HUES64 (cell line): ENCODE data around the gene SUPT5H.
A peak's percentile ranks its signal among the peaks of the same experiment; 100 is the strongest.

Experiments used
- H3K27ac ChIP-seq: 2 replicates; pipeline ENCODE4 v1.7.0; 2013; ENCODE audit warnings: low read depth, low read length, inconsistent platforms
- H3K27me3 ChIP-seq: 2 replicates; pipeline ENCODE4 v1.6.1; 2013; ENCODE audit warnings: mild to moderate bottlenecking, low read length; ENCODE audit not compliant: insufficient read depth
- H3K36me3 ChIP-seq: 2 replicates; pipeline ENCODE4 v1.6.1; 2013; ENCODE audit warnings: mild to moderate bottlenecking, low read length; ENCODE audit not compliant: insufficient read depth
- H3K4me1 ChIP-seq: 2 replicates; pipeline ENCODE4 v1.6.1; 2013; ENCODE audit warnings: mild to moderate bottlenecking, low read length, moderate library complexity; ENCODE audit not compliant: insufficient read depth
- H3K4me3 ChIP-seq: 2 replicates; pipeline ENCODE4 v1.5.1; 2013; ENCODE audit warnings: mild to moderate bottlenecking, low read length, moderate library complexity
- H3K9ac ChIP-seq: 2 replicates; pipeline ENCODE4 v1.6.1; 2013; ENCODE audit warnings: mild to moderate bottlenecking, low read depth, low read length
- H3K9me3 ChIP-seq: 2 replicates; pipeline ENCODE4 v1.6.1; 2013; ENCODE audit warnings: low read depth, low read length; ENCODE audit not compliant: insufficient read depth
- WGBS: fragments of 150-250, 120-280 bp; methylation state at CpG from one replicate; pipeline ENCODE4 v1.1.7; 2013; ENCODE audit warnings: missing lambda C conversion rate; 5-methylcytosine and 5-hydroxymethylcytosine counted together

The SUPT5H gene

DNA sequence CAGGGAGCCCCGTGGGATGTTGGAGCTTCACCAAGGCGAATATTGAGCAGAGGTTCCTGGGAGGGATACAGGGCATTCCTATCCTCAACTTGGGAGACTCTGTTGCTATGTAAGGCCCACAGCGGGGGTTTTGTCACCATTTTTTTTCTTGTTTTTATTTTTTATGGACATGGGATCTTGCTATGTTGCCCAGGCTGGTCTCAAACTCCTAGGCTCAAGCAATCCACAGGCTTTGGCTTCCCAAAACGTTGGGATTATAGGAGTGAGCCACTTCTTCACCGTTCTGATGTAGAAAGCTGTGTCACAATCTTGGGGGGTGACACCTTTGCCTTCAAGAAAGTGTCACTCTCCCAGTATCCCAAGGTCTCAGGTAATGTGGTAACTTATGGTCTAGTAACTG is 56.0 kb downstream of the SUPT5H start:
- peaks cover 2% of the 10 kb centered on the region; the same call in 1 of the 2 replicates for H3K9me3 ChIP-seq
- H3K4me3 ChIP-seq = no peak overlapping the region
- WGBS = 72% methylated on average over 5 of the region's 5 CpGs
- H3K4me1 ChIP-seq = 0 out of 2 replicates have a peak, but pooled peaks cover 4% of the 10 kb centered on the region
- no peak overlapping the region for H3K9ac ChIP-seq
- H3K27ac ChIP-seq = no peak overlapping the region
- no peaks in the 10 kb centered on the region for H3K36me3 ChIP-seq
- peaks cover 91% of the 10 kb centered on the region for H3K27me3 ChIP-seq

DNA sequence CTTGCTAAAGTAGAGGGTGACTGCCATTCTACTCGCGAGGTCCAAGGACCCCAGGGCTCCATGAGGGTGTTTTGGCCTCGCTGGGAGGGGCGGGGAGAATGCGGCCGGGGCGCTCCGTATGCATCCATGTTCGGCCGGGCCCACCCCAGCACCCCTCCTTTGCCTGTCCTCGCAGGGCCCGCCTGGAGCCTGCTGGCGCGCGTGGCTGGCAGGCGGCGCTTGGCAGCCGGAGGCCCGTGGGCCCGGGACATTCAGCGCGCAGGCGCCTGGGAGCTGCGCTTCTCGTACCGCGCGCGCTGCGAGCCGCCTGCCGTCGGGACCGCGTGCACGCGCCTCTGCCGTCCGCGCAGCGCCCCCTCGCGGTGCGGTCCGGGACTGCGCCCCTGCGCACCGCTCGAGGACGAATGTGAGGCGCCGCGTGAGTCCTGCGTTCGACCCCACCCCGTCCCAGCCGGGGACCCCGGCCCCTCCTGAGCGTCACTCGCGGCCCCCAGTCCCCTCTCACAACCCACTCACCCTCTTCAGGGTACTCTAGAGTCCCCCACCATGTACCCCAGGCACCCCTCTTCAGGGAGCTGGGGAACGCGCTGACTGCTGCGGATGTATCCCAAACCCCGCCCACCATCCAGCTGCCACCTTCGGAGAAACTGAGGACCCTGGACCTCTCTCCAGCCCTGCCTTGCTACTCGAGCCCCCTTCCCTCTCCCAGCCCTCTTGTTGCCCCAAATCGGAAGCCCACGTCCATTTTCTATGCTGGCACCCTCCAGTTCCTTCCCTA is 57.4 kb downstream of the SUPT5H start:
- peaks cover 5% of the 10 kb centered on the region; the same call in 1 of the 2 replicates for H3K9me3 ChIP-seq
- H3K4me1 ChIP-seq = no peaks in the 10 kb centered on the region
- no peak overlapping the region for H3K9ac ChIP-seq
- H3K27ac ChIP-seq = no peak overlapping the region
- no peaks in the 10 kb centered on the region for H3K36me3 ChIP-seq
- WGBS = 18% methylated on average over 69 of the region's 69 CpGs
- H3K4me3 ChIP-seq = no peak overlapping the region
- peaks cover 97% of the 10 kb centered on the region for H3K27me3 ChIP-seq

DNA sequence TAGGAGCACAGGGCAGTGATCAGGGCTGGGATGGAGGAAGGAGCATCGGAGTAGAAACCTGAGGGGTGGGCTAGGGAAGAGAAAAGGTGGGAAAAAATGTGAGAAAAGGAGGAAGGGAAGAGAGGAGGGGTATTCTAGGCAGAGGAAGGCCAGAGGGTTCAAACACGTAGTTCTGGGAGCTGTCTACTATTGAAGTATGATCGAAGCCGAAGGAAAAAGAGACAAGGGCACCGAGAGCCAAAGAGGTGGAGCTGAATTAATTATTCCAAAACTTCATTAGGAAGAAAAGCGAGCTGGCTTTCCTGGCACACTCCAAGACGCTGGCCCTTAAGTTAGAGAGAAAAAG is 61.2 kb downstream of the SUPT5H start:
- Histone ChIP-seq H3K27ac (no peak overlapping the region), H3K27me3 (peaks cover 77% of the 10 kb centered on the region), H3K9me3 (peaks cover 5% of the 10 kb centered on the region; the same call in 1 of the 2 replicates), H3K4me3 (peak overlapping the region; percentile 52; the same call in 1 of the 2 replicates), H3K4me1 (no peaks in the 10 kb centered on the region), H3K9ac (no peak overlapping the region), H3K36me3 (no peaks in the 10 kb centered on the region)
- WGBS = 64% methylated on average over 7 of the region's 7 CpGs

DNA sequence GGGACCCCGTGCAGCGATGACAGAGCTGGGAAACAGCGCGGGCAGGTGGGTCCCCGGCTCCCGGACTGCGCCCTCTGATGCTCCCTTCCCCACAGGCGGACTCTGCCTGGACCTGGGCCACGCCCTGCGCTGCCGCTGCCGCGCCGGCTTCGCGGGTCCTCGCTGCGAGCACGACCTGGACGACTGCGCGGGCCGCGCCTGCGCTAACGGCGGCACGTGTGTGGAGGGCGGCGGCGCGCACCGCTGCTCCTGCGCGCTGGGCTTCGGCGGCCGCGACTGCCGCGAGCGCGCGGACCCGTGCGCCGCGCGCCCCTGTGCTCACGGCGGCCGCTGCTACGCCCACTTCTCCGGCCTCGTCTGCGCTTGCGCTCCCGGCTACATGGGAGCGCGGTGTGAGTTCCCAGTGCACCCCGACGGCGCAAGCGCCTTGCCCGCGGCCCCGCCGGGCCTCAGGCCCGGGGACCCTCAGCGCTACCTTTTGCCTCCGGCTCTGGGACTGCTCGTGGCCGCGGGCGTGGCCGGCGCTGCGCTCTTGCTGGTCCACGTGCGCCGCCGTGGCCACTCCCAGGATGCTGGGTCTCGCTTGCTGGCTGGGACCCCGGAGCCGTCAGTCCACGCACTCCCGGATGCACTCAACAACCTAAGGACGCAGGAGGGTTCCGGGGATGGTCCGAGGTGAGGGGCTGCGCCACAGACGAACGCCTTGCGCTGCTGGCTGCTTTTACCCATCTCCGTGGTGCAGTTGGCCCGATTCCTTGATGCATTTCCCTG is 61.7 kb downstream of the SUPT5H start:
- Histone ChIP-seq H3K4me3 (peak overlapping the region; percentile 52), H3K27me3 (peaks cover 72% of the 10 kb centered on the region), H3K4me1 (no peaks in the 10 kb centered on the region), H3K9me3 (peaks cover 5% of the 10 kb centered on the region; the same call in 1 of the 2 replicates), H3K36me3 (no peaks in the 10 kb centered on the region), H3K9ac (peak overlapping the region; percentile 27; the same call in 1 of the 2 replicates), H3K27ac (no peak overlapping the region)
- WGBS = 3% methylated on average over 96 of the region's 96 CpGs

DNA sequence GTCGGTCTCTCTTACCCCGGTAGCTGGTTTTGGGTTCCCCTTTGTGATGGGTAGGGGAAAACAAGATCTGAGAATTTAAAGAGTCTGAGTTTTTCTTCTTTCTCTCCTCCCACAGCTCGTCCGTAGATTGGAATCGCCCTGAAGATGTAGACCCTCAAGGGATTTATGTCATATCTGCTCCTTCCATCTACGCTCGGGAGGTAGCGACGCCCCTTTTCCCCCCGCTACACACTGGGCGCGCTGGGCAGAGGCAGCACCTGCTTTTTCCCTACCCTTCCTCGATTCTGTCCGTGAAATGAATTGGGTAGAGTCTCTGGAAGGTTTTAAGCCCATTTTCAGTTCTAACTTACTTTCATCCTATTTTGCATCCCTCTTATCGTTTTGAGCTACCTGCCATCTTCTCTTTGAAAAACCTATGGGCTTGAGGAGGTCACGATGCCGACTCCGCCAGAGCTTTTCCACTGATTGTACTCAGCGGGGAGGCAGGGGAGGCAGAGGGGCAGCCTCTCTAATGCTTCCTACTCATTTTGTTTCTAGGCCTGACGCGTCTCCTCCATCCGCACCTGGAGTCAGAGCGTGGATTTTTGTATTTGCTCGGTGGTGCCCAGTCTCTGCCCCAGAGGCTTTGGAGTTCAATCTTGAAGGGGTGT is 62.5 kb downstream of the SUPT5H start:
- H3K27ac ChIP-seq = no peak overlapping the region
- 24% methylated on average over 24 of the region's 24 CpGs for WGBS
- peak overlapping the region; percentile 27; the same call in 1 of the 2 replicates for H3K9ac ChIP-seq

DNA sequence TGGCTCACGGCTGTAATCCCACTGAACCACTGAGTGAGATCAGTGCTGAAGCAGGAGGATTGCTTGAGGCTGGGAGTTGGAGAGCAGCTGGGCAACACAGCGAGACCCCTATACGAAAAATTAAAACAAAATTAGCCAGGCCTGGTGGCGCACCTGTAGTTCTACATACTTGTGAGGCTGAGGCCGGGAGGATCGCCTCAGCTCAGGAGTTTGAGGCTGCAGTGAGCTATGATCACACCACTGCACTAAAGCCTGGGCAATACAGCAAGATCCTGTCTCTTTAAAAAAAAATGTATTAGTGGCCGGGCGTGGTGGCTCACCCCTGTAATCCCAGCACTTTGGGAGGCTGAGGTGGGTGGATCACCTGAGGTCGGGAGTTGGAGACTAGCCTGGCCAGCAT is 63.2 kb downstream of the SUPT5H start:
- Histone ChIP-seq H3K27me3 (peaks cover 59% of the 10 kb centered on the region), H3K4me3 (no peak overlapping the region), H3K27ac (no peak overlapping the region)

More for the DNA sequence above, 62.5 kb downstream of the SUPT5H start:
- Histone ChIP-seq H3K36me3 (no peaks in the 10 kb centered on the region), H3K9me3 (peaks cover 5% of the 10 kb centered on the region; the same call in 1 of the 2 replicates), H3K4me1 (no peaks in the 10 kb centered on the region), H3K4me3 (peak overlapping the region; percentile 52), H3K27me3 (peaks cover 66% of the 10 kb centered on the region)

DNA sequence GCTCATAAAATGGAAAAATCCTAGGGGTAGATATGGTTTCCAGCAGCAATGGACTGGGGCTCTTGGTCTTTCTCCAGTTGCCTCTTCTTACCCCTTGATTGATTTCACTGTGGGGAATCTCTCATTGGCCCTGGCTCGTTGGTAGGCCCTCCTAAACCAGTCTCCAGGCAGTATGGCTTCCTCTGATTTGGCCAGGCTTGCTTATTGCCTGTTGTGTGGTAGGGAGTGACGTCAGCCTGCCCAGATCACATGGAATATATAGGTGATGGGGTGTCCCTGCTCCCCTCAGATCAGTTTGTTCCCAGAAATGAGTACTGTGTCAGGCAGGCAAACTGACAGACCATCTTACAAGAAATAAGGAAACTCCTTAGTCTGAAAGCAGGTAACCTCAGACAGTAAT is 63.9 kb downstream of the SUPT5H start:
- no peaks in the 10 kb centered on the region for H3K4me1 ChIP-seq
- H3K9ac ChIP-seq = no peak overlapping the region
- peaks cover 59% of the 10 kb centered on the region for H3K27me3 ChIP-seq
- no peak overlapping the region for H3K4me3 ChIP-seq
- H3K36me3 ChIP-seq = no peaks in the 10 kb centered on the region
- no peak overlapping the region for H3K27ac ChIP-seq
- H3K9me3 ChIP-seq = peaks cover 5% of the 10 kb centered on the region; the same call in 1 of the 2 replicates
- 75% methylated on average over 2 of the region's 2 CpGs for WGBS

More for the DNA sequence above, 63.2 kb downstream of the SUPT5H start:
- Histone ChIP-seq H3K9ac (no peak overlapping the region), H3K9me3 (peaks cover 5% of the 10 kb centered on the region; the same call in 1 of the 2 replicates), H3K36me3 (no peaks in the 10 kb centered on the region), H3K4me1 (no peaks in the 10 kb centered on the region)
- 93% methylated on average over 9 of the region's 9 CpGs for WGBS

DNA sequence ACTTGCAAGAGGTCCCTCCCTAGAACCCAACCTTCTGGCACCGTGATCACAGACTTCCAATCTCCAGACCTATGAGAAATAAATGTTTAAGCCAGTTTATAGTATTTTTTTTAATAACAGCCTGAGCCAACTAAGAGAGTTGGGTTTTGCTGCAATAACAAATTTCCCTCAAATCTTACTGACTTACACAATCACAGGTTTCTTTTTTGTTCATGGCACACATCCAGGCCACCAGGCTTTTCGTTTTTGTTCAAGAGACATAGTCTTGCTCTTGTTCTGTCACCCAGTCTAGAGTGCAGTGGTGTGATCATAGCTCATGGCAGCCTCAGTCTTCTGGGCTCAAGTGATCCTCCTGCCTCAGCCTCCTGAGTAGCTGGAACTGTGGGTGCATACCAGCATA is 67.6 kb downstream of the SUPT5H start:
- no peaks in the 10 kb centered on the region for H3K4me1 ChIP-seq
- no peak overlapping the region for H3K9ac ChIP-seq
- no peaks in the 10 kb centered on the region for H3K36me3 ChIP-seq
- H3K27ac ChIP-seq = no peak overlapping the region
- no peak overlapping the region for H3K4me3 ChIP-seq
- WGBS = 80% methylated on average over 1 of the region's 2 CpGs
- no peaks in the 10 kb centered on the region for H3K9me3 ChIP-seq
- peaks cover 42% of the 10 kb centered on the region for H3K27me3 ChIP-seq

DNA sequence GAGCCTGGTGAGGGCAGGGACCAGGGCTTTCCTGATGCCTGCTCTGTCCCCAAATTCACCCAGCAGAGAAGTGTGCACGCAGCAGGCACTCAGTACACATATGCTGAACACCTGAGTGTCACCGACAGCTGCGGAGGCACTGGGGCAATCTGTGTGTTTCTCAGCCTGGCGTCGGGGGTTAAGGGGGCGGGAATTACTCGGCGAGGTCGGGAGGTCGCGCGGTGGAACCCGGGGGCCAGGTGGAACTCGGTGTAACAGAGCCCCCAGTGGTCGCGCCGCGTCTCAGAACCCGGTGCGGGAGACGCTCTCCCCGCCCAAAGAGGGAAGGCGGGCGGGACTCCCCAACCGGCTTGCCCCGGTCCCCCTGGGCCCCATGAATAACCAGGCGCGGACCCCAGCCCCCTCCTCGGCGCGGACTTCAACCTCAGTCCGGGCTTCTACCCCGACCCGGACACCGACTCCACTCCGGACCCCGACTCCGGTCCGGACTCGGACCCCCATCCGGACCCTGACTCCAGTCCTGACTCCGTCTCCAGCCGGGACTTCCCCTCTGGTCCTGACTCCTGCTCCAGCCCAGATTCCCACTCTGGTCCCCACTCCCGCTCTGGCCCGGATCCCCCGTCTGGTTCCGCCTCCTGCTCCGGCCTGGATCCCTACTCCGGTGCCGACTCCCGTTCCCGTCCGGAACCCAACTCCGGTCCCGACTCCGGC is 69.6 kb downstream of the SUPT5H start, which contains the start of gene SELENOV:
SELENOV (plus strand) TSS at position 300 of the 711 bp plus-strand sequence; CDS start at position 374, 74 bp downstream.
- Histone ChIP-seq H3K27ac (peak within 1 kb of the TSS; percentile 53; the same call in 1 of the 2 replicates), H3K27me3 (peaks cover 26% of the 10 kb centered on the region), H3K4me1 (peaks cover 3% of the 10 kb centered on the region), H3K4me3 (peak within 1 kb of the TSS; percentile 89), H3K36me3 (no peaks in the 10 kb centered on the region), H3K9ac (peak within 1 kb of the TSS; percentile 77), H3K9me3 (no peaks in the 10 kb centered on the region)
- WGBS = under 1% methylated on average over 56 of the region's 56 CpGs

DNA sequence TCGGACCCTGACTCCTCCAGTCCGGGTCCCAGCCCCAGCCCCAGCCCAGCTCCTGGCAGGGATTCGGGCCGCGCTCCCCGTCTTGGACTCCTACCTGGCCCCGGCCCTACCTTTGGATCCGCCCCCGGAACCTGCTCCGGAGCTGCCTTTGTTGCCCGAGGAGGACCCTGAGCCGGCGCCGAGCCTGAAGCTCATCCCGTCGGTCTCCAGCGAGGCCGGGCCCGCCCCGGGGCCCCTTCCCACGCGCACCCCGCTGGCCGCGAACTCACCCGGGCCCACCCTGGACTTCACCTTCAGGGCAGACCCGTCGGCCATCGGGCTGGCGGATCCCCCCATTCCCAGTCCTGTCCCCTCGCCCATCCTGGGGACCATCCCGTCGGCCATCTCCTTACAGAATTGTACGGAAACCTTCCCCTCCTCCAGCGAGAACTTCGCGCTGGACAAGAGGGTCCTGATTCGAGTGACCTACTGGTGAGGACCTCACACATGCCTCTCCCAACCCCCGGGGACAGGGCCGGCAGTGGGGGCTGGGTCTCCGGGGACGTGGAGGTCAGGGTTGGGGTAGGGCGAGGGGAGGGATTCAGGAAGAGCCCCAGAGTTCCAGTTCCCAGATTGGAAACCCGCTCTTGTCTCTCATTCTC is 70.3 kb downstream of the SUPT5H start:
- Histone ChIP-seq H3K9me3 (no peaks in the 10 kb centered on the region), H3K9ac (peak overlapping the region; percentile 77), H3K4me3 (peak overlapping the region; percentile 89), H3K27me3 (peaks cover 26% of the 10 kb centered on the region), H3K36me3 (peaks cover 5% of the 10 kb centered on the region), H3K4me1 (peaks cover 3% of the 10 kb centered on the region), H3K27ac (peak overlapping the region; percentile 53; the same call in 1 of the 2 replicates)
- under 1% methylated on average over 44 of the region's 44 CpGs for WGBS
